ENCODE data around the gene MPRIP.

Gene MPRIP

DNA sequence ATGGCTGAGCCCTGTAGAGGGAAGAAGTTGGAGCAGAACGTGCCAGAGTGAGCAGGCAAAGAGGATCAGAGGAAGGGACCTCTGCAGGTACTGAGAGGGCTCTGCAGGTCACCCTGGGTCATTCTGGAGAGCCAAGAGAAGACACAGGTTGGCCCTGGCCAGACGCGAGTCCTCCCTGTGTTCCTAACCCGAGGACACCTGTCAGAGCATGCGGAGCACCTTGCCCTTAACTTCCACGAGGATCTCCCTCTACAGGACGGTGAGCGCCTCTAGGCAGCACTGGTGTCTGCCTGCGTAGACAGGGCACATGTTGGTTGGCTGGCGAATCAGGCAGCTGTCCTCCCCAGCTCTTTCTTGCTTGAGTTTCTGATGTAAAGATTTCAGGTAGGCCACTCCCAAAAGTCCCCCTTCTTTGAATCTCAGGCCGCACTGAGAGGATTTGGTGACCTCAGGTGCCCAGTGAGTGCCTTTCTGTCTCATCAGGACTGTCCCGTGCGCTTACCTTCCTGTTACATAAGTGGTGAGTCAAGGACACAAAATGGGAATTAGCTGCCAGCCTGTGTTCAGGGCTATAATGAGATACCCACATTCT, 45.3 kb downstream of the MPRIP start:
- no peak for DNase-seq (ENCODE audit: low read depth in 2 of 2)
- TF ChIP-seq, protein P1, sequence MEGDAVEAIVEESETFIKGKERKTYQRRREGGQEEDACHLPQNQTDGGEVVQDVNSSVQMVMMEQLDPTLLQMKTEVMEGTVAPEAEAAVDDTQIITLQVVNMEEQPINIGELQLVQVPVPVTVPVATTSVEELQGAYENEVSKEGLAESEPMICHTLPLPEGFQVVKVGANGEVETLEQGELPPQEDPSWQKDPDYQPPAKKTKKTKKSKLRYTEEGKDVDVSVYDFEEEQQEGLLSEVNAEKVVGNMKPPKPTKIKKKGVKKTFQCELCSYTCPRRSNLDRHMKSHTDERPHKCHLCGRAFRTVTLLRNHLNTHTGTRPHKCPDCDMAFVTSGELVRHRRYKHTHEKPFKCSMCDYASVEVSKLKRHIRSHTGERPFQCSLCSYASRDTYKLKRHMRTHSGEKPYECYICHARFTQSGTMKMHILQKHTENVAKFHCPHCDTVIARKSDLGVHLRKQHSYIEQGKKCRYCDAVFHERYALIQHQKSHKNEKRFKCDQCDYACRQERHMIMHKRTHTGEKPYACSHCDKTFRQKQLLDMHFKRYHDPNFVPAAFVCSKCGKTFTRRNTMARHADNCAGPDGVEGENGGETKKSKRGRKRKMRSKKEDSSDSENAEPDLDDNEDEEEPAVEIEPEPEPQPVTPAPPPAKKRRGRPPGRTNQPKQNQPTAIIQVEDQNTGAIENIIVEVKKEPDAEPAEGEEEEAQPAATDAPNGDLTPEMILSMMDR (IDR thresholded peaks at IDR 0.05; ENCODE audit: low read depth, low read length) = no peak

DNA sequence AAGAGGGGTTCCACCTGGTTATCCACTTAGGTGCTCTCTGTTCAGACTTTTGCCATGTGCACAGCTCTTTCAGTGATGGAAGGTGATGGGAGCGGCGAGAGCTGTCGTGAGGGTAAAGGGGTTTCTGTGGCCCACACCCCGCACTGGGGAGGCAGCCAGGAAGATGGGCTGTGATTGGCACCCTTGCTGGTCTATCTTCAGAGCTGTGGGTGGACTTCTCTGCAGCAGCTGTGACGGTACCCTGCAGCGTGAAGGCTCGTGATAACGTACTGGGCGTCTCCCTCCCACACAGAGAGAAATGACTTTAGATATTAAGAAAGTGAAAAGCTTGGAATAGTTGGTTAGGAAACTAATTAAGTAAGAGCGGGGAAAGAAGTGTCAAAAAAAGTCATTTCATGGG, 45.8 kb downstream of the MPRIP start:
- TF ChIP-seq, protein P1 (IDR thresholded peaks at IDR 0.05; ENCODE audit: low read depth, low read length) = no peak
- DNase-seq (ENCODE audit: low read depth in 2 of 2) = no peak
- no peak overlapping the region for H3K4me3 ChIP-seq (replicated peaks in 1 of 2; ENCODE audit: low read depth in 2 of 2, low read length in 2 of 2)

More for the DNA sequence above, 45.3 kb downstream of the MPRIP start:
- no peak overlapping the region for H3K4me3 ChIP-seq (replicated peaks in 1 of 2; ENCODE audit: low read depth in 2 of 2, low read length in 2 of 2)

DNA sequence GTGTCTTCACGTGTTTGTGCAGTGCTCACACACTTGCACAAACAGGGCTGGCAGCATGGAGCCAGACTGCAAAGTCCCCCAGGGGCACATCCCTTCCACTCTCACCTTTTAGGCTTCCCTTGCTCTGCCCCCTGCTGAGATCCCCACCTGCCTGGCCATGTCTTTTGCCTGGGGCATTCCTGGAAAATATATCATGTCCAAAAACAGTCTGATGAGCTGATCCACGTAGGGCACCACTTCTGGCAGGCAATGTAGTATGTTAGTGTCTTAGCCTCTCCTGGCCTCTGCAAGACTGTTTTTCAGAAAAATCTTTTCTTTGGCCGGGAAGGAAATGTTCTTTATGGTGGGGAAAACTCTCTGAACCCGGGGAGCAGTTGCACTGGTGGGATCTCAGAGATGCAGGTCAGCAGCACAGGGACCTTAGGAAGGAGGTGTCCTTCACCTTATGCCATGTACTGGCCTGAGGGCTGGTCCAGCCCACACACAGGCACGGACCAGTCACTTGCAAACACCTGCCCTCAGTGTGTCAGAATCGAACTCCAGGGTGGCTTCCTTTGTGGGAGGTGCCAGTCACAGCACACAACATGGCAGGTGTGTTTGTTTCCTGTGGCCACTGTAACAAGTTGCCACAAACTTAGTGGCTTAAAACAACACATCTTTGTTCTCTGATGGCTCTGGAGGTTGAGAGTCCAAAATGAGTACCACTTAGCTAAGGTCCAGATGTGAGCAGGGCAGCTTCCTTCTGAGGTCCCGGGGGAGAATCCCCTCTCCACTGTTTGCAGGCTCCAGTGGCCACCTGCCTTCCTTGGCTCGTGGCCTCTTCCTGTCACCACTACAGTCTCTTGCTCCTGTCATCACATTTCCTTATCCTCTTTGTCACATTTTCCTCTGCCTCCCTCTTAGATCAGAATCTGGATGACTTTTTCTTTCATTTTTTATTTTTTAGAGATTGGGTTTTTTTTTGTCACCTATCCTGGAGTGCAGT, 46.6 kb downstream of the MPRIP start:
- no peak overlapping the region for H3K4me3 ChIP-seq (replicated peaks in 1 of 2; ENCODE audit: low read depth in 2 of 2, low read length in 2 of 2)
- DNase-seq (ENCODE audit: low read depth in 2 of 2) = no peak
- TF ChIP-seq, protein P1 (IDR thresholded peaks at IDR 0.05; ENCODE audit: low read depth, low read length) = no peak

DNA sequence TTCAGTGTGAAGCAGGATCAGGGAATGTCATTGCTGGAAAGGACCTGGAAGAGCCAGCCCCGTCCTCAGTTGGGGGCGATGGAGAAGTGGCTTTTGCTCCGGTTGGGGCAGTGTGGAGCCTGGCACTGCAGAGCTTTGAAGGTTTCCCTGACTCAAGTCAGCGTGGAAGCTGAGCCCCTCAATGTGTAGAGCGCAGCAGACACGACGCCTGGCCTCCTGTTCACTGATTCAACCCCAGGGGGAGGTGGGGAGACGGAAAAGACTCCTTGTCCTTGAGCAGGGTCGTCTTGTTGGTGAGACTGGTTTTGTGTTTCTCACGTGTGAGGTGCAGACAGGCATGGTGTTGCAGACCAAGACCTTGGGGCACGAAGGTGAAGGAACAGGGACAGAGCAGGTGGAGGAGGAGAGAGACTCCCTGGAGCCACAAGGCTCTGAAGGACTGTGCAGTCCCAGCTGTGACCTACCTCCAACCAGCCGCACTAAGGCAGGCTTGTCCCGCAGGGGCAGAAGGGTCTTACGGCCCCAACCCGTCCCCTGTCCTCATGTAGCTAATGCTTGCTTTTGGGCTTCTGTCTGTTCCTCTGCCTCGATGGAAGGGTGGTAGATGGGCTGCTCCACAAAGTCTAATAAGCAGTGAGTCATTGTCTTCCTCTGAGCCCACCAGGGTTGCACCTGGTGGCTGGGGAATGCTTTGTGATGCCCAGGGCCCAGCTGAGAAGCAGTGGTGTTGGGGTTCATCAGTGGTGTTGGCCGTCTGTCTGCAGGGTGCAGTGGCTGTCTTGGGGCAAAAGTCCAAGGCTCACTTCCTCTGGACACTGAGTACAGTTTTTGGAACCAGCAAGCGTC, 47.8 kb downstream of the MPRIP start:
- no peak for DNase-seq (ENCODE audit: low read depth in 2 of 2)
- TF ChIP-seq, protein P1 (IDR thresholded peaks at IDR 0.05; ENCODE audit: low read depth, low read length) = no peak
- no peak overlapping the region for H3K4me3 ChIP-seq (replicated peaks in 1 of 2; ENCODE audit: low read depth in 2 of 2, low read length in 2 of 2)

DNA sequence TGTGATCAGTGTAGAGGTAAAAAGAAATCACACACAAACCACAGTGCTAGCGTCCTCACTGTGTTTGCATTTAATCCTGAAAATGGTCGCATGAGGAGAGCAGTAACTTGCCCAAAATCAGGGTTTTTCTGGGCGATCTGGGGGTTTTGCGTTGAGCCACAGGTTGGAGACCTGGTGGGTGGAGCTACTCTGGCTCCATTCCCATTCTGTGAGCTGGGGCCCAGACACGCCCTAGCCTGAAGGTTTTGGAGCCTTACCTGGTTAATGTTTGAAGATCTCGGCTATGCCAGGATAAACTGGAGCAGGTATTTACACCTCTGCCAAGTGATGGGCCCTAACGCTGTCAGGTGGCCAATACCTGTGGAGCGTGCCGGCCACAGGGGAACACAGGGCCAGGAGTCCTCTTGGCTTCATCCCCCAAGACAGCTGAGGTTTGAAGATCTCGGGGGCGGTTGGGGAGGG, 48.4 kb downstream of the MPRIP start:
- DNase-seq (ENCODE audit: low read depth in 2 of 2) = no peak
- H3K4me3 ChIP-seq (replicated peaks in 1 of 2; ENCODE audit: low read depth in 2 of 2, low read length in 2 of 2) = no peak overlapping the region
- TF ChIP-seq, protein P1 (IDR thresholded peaks at IDR 0.05; ENCODE audit: low read depth, low read length) = no peak

DNA sequence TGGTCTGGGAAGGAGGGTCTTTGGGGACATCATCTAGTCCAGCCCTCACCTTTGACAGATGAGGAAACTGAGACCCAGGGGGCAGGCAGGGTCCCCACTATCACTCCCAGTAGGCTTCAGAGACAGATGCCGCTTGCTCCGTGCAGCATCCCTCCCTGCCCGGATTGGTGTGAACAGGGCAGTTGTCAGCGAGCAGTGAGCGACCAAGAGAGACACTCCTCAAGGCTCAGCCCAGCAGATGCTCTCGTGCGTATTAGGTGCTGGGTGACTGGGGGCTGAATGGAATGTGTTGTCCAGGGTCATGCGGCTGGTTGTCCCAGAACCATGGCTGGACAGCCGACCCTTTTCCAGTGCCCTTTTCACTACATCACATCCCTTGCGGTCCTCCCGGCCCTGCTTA, 49.0 kb downstream of the MPRIP start:
- TF ChIP-seq, protein P1 (IDR thresholded peaks at IDR 0.05; ENCODE audit: low read depth, low read length) = no peak
- DNase-seq (ENCODE audit: low read depth in 2 of 2) = no peak
- no peak overlapping the region for H3K4me3 ChIP-seq (replicated peaks in 1 of 2; ENCODE audit: low read depth in 2 of 2, low read length in 2 of 2)

Data from cardiac fibroblast (primary cell).